ENCODE measurements around the gene CLRN1.

DNA sequence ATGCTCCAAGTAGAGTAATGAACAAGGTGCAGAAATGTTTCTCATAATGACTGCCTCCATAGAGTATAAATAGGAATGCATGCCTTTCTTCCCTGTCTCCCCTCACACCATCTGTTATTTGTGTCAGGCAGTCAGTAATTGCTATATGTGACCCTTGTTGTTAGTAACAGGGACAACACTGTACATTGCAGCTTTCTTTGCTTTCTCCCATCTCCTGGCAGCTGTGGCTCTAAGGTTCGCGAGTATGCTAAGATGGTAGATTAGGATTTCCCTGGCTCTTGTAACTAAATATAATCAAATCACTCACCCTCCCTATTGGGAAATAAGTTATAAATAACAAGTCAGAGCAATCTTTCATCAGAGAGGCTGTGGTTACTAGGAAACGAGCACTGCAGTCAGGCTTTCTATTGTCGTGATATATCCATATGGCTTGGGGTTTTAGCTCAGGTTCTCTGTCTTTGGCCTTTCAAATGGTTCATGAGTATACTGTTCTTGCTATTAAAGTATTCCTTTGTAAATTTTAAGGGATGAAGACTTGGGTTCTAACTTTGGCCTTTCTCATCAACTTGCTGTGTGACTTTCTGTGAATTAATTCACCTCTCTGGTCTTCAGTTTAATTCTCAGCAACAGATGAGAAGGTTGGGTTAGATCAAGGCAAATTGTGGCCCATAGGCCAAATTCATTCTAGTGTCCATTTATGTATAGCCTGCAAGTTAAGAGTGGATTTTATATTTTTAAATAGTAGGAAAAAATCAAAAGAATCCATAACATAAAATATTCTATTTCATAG, 59.2 kb downstream of the CLRN1 start:
- TF ChIP-seq, protein P1, sequence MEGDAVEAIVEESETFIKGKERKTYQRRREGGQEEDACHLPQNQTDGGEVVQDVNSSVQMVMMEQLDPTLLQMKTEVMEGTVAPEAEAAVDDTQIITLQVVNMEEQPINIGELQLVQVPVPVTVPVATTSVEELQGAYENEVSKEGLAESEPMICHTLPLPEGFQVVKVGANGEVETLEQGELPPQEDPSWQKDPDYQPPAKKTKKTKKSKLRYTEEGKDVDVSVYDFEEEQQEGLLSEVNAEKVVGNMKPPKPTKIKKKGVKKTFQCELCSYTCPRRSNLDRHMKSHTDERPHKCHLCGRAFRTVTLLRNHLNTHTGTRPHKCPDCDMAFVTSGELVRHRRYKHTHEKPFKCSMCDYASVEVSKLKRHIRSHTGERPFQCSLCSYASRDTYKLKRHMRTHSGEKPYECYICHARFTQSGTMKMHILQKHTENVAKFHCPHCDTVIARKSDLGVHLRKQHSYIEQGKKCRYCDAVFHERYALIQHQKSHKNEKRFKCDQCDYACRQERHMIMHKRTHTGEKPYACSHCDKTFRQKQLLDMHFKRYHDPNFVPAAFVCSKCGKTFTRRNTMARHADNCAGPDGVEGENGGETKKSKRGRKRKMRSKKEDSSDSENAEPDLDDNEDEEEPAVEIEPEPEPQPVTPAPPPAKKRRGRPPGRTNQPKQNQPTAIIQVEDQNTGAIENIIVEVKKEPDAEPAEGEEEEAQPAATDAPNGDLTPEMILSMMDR (IDR thresholded peaks at IDR 0.05): no peak
- no peak for TF ChIP-seq POLR2AphosphoS5 (IDR thresholded peaks at IDR 0.05)

Measured in sigmoid colon (tissue), 4 donors.